ENCODE data around the gene ZNF521.

ZNF521 gene

GRCh38 chr18:25240420-25240770 lies 111.6 kb downstream of the ZNF521 start:
- Mint-ChIP-seq H3K9me3 (no peaks in the 10 kb centered on the region), H3K27ac (no peak overlapping the region), H3K27me3 (no peaks in the 10 kb centered on the region), H3K36me3 (no peaks in the 10 kb centered on the region), H3K4me3 (no peak overlapping the region), H3K4me1 (no peaks in the 10 kb centered on the region)
- DNase-seq: no peak
- CTCF ChIA-PET: no interaction called here

- Mint-ChIP-seq H3K27me3 (no peaks in the 10 kb centered on the region), H3K4me1 (no peaks in the 10 kb centered on the region), H3K4me3 (no peak overlapping the region), H3K9me3 (no peaks in the 10 kb centered on the region), H3K27ac (no peak overlapping the region), H3K36me3 (no peaks in the 10 kb centered on the region)
- CTCF ChIA-PET: no interaction called here
- DNase-seq: no peak
Observed at GRCh38 chr18:25239581-25240419, 112.2 kb downstream of the ZNF521 start.

- H3K4me3 Mint-ChIP-seq: no peak overlapping the region
- DNase-seq: no peak
- H3K36me3 Mint-ChIP-seq: no peaks in the 10 kb centered on the region
- H3K27me3 Mint-ChIP-seq: no peaks in the 10 kb centered on the region
- CTCF ChIA-PET: no interaction called here
- no peaks in the 10 kb centered on the region for H3K4me1 Mint-ChIP-seq
- no peaks in the 10 kb centered on the region for H3K9me3 Mint-ChIP-seq
- H3K27ac Mint-ChIP-seq: no peak overlapping the region
Observed at GRCh38 chr18:25239151-25239550, 112.8 kb downstream of the ZNF521 start.

DNA sequence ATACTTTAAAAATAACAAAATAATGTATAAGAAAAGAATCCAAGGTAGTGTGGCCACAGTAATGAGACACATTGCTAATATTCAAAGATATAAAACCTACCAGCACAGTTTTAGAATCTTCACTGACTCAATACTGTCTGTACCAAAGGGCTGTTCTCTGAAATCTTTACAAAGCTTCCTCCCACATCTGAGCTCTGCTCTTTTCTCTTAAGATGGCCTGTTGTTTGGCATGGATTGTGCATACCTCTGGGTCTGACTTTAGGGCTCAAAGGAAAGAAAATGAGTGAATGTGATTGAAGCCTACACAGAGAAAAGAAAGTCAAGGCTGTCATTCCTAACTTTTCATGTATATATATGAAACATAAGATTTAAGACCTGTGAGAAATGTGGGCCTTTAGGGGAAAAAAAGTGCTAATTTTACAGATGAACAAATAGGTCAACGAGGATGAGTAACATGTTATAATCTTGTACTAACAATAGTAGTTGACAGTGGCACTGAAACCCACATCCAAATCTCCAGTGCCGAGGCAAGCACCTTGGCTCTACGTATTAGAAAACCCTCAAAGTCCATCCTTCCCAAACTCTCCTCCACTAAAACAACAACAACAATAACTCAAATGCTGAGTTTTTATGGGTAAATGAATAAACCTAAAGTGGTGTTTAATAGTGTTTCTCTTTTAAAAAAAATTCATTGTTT lies 114.2 kb downstream of the ZNF521 start:
- Mint-ChIP-seq H3K27me3 (peaks cover 3% of the 10 kb centered on the region), H3K4me3 (no peak overlapping the region), H3K4me1 (no peaks in the 10 kb centered on the region), H3K36me3 (no peaks in the 10 kb centered on the region), H3K9me3 (no peaks in the 10 kb centered on the region), H3K27ac (no peak overlapping the region)
- CTCF ChIA-PET: no interaction called here
- no peak for DNase-seq

DNA sequence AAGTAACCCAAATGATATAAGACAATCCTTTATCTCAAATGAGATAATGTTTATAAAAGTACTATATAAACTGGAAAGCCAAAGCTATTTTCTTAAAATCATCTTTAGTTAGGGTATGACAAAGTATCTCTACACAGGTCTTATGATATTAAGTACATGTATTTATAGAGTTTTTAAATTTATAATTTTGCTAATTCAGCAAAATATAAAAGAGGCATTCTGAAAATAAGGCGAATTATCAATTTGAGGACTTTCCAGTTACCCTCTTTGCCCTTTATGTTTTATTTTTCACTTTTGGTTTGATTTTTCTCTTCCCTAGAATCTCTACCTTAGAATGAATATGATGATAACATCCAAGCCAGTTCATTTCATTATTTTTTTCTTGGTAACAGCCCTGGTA lies 115.2 kb downstream of the ZNF521 start:
- no peak overlapping the region for H3K4me3 Mint-ChIP-seq
- H3K4me1 Mint-ChIP-seq: no peaks in the 10 kb centered on the region
- peaks cover 3% of the 10 kb centered on the region for H3K27me3 Mint-ChIP-seq
- H3K9me3 Mint-ChIP-seq: no peaks in the 10 kb centered on the region
- H3K36me3 Mint-ChIP-seq: no peaks in the 10 kb centered on the region
- no peak overlapping the region for H3K27ac Mint-ChIP-seq
- DNase-seq: no peak
- CTCF ChIA-PET: no interaction called here

DNA sequence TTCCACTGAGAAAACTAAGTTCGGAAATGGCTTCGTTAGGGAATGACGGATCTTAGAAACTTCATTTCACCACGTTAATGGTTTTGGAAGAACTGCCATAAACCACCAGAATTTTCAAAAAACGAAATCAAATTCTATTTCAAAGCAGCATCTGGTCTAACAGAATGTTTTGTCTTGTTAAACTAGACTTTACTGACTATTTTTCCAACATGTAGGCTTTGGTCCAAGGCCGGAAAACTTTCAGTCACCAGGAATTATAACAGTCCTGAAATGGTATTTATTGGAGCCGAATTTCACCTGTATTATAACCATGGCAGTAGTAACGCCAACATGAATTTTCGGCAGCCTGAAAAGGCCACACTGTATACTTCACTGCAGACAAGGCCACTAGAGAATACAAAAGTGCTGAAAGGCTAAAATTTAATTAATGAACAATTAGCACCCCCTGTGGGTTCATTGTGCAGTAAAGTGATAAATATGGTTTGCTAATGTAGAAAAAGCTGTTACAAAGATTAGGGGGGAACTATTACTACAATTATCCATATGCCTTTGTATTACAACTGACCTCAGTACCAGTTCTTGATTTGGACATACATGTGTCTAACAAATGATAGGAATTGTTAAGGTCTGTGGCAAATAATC lies 116.4 kb downstream of the ZNF521 start:
- CTCF ChIA-PET: no interaction called here
- DNase-seq: no peak
- H3K4me1 Mint-ChIP-seq: no peaks in the 10 kb centered on the region
- H3K27ac Mint-ChIP-seq: no peak overlapping the region
- H3K36me3 Mint-ChIP-seq: no peaks in the 10 kb centered on the region
- no peaks in the 10 kb centered on the region for H3K9me3 Mint-ChIP-seq
- peaks cover 3% of the 10 kb centered on the region for H3K27me3 Mint-ChIP-seq
- no peak overlapping the region for H3K4me3 Mint-ChIP-seq

DNA sequence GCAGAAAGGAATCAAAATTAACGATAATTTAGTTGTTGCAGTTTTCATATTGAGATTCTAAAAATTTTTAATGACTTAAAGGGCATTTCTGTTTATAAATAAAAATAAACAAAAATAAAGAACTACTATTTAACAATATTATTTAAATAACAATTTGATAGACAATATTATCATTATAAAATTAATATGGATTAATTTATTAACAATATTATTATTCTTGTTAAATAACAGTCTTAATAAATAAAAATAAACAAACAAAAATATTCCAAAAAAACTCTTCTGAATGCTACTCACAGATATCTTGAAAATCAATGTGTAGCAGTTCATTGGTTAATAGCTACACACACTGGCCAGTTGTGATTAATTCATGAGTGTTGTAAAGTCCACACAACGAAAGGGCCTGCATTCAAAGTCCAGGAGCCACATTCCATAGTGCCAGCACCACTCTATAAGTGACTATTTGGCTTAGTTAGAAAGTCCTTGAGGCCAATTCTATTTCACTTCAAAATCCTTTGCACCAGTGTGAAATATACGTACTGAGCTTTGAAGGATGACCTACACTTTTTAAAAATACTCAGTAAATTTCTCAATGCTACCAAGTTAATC lies 117.1 kb downstream of the ZNF521 start:
- H3K4me3 Mint-ChIP-seq: no peak overlapping the region
- CTCF ChIA-PET: no interaction called here
- peaks cover 3% of the 10 kb centered on the region for H3K27me3 Mint-ChIP-seq
- H3K27ac Mint-ChIP-seq: no peak overlapping the region
- no peaks in the 10 kb centered on the region for H3K36me3 Mint-ChIP-seq
- no peaks in the 10 kb centered on the region for H3K4me1 Mint-ChIP-seq
- DNase-seq: no peak
- H3K9me3 Mint-ChIP-seq: no peaks in the 10 kb centered on the region

- no peak overlapping the region for H3K4me3 Mint-ChIP-seq
- no peak overlapping the region for H3K27ac Mint-ChIP-seq
- no peaks in the 10 kb centered on the region for H3K4me1 Mint-ChIP-seq
- no peak for DNase-seq
- CTCF ChIA-PET: no interaction called here
- no peaks in the 10 kb centered on the region for H3K36me3 Mint-ChIP-seq
- no peaks in the 10 kb centered on the region for H3K9me3 Mint-ChIP-seq
- peaks cover 3% of the 10 kb centered on the region for H3K27me3 Mint-ChIP-seq
Observed at GRCh38 chr18:25234322-25234639, 117.7 kb downstream of the ZNF521 start.

DNA sequence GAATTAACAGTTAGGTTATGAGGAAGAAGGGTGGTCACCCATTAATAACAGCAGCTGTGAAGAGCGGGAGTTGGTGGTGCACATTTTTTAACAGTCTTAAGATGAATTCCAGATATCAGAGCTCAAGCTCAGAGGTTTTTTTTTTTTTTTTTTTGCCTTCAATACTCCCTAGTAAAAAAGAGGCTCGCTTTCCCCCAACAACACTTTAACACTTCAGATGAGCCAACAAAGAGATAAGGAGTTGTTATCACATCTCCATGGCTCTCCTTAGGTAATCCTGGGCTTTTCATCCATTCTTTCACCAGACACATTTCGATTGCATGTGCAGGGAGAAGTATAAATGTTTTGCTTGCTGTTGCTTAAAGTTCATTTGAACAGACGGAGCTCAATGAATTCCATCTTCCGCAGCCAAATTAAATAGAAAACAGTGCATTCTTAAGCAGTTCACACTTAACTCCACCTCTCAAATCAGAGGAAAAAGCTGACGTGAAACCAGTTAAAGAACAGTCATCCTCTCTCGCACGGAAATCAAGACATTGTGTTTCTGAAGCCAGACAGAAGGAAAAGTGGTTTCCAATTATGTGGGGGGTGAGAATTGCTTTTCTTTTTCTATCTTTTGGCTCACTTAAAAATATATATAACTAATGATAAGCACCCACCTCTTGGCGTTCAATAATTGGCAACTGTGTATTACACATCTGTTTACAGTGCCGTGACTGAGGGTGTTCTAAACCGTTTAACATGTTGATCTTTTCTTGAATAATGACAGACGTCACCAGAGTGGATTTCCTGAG lies 118.2 kb downstream of the ZNF521 start:
- Mint-ChIP-seq H3K27ac (no peak overlapping the region), H3K27me3 (peaks cover 3% of the 10 kb centered on the region), H3K4me1 (no peaks in the 10 kb centered on the region), H3K36me3 (no peaks in the 10 kb centered on the region), H3K9me3 (no peaks in the 10 kb centered on the region), H3K4me3 (no peak overlapping the region)
- DNase-seq: no peak
- CTCF ChIA-PET: interaction anchor here (0.7 kb wide), 1 partner anchor 599 kb away, joined by 4 read pairs; no protein-coding TSS in a partner anchor

- Mint-ChIP-seq H3K9me3 (no peaks in the 10 kb centered on the region), H3K27ac (no peak overlapping the region), H3K36me3 (no peaks in the 10 kb centered on the region), H3K4me1 (no peaks in the 10 kb centered on the region), H3K27me3 (peaks cover 3% of the 10 kb centered on the region), H3K4me3 (no peak overlapping the region)
- CTCF ChIA-PET: no interaction called here
- DNase-seq: no peak
Observed at GRCh38 chr18:25231327-25231691, 120.7 kb downstream of the ZNF521 start.

GRCh38 chr18:25230658-25231326 lies 121.2 kb downstream of the ZNF521 start:
- H3K27ac Mint-ChIP-seq: no peak overlapping the region
- H3K4me3 Mint-ChIP-seq: no peak overlapping the region
- CTCF ChIA-PET: no interaction called here
- H3K4me1 Mint-ChIP-seq: no peaks in the 10 kb centered on the region
- no peaks in the 10 kb centered on the region for H3K9me3 Mint-ChIP-seq
- DNase-seq: no peak
- H3K27me3 Mint-ChIP-seq: peaks cover 3% of the 10 kb centered on the region
- no peaks in the 10 kb centered on the region for H3K36me3 Mint-ChIP-seq

- H3K27ac Mint-ChIP-seq: no peak overlapping the region
- no peaks in the 10 kb centered on the region for H3K36me3 Mint-ChIP-seq
- CTCF ChIA-PET: no interaction called here
Observed at GRCh38 chr18:25229920-25230319, 122.0 kb downstream of the ZNF521 start.

GRCh38 chr18:25229081-25229480 lies 122.9 kb downstream of the ZNF521 start:
- no peak for DNase-seq
- Mint-ChIP-seq H3K36me3 (no peaks in the 10 kb centered on the region), H3K4me3 (no peak overlapping the region), H3K27ac (no peak overlapping the region), H3K4me1 (no peaks in the 10 kb centered on the region), H3K9me3 (no peaks in the 10 kb centered on the region), H3K27me3 (peaks cover 3% of the 10 kb centered on the region)
- CTCF ChIA-PET: no interaction called here

More at GRCh38 chr18:25229920-25230319, 122.0 kb downstream of the ZNF521 start:
- no peaks in the 10 kb centered on the region for H3K9me3 Mint-ChIP-seq
- H3K4me3 Mint-ChIP-seq: no peak overlapping the region
- DNase-seq: no peak
- peaks cover 3% of the 10 kb centered on the region for H3K27me3 Mint-ChIP-seq
- H3K4me1 Mint-ChIP-seq: no peaks in the 10 kb centered on the region

DNA sequence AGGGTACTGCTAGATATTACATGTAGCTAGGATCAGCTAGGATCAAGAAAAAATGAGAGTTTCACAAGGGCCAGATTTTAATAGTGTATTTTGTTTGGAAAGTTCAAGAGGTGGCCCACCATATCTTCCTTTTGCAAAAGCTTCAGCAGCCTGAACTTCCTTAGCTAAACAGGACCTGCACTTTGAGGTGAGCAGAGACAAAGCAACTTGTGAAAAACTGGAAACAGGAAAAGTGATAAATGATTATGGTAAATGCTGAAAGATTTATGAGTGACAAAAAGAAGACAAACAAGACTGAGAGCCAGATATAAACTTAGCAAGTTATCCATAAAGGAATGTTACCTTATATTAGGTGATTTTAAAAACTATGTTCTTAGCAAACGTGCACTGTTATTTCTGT lies 123.6 kb downstream of the ZNF521 start:
- CTCF ChIA-PET: no interaction called here
- DNase-seq: no peak
- Mint-ChIP-seq H3K9me3 (no peaks in the 10 kb centered on the region), H3K36me3 (no peaks in the 10 kb centered on the region), H3K27ac (no peak overlapping the region), H3K27me3 (no peaks in the 10 kb centered on the region), H3K4me3 (no peak overlapping the region), H3K4me1 (no peaks in the 10 kb centered on the region)

All from activated naive CD4-positive, alpha-beta T cell treated with anti-CD3 and anti-CD28 coated beads, Interleukin-2, amount 10 ng/mL, durations not matched to agents 7 days and 5 days (primary cell).